ENCODE data around the gene C19orf18.

The C19orf18 gene

GRCh38 chr19:57947419-57948134, 26.8 kb downstream of the C19orf18 start, which contains the start of gene ZNF256:
TSS of gene ZNF256 (minus strand) at chr19:57947706. CDS start at chr19:57947474, 232 bp downstream.
- Histone ChIP-seq H3K4me2 (no peak within 1 kb of the TSS), H2AFZ (ENCODE audit: low read depth) (no peak within 1 kb of the TSS), H3K4me1 (ENCODE audit: low read depth, poor library complexity, severe bottlenecking) (no peaks in the 10 kb centered on the region), H4K20me1 (ENCODE audit: insufficient read depth) (no peaks in the 10 kb centered on the region), H3K79me2 (ENCODE audit: insufficient read depth, low read depth) (no peaks in the 10 kb centered on the region), H3K4me3 (IDR thresholded peaks at IDR 0.05; ENCODE audit: insufficient read depth, low read depth, low read length) (no peak within 1 kb of the TSS), H3K36me3 (ENCODE audit: insufficient read depth) (no peaks in the 10 kb centered on the region), H3K27ac (no peak within 1 kb of the TSS), H3K27me3 (ENCODE audit: insufficient read depth, low read depth) (no peaks in the 10 kb centered on the region), H3K9ac (no peak within 1 kb of the TSS)
- no peak for TF ChIP-seq CTCF (conservative IDR thresholded peaks at IDR 0.05; ENCODE audit: low read depth, low read length)

- H3K4me1 ChIP-seq (ENCODE audit: low read depth, poor library complexity, severe bottlenecking): no peaks in the 10 kb centered on the region
- no peak overlapping the region for H3K4me2 ChIP-seq
- no peaks in the 10 kb centered on the region for H3K27me3 ChIP-seq (ENCODE audit: insufficient read depth, low read depth)
- no peak overlapping the region for H2AFZ ChIP-seq (ENCODE audit: low read depth)
- no peak for TF ChIP-seq CTCF (conservative IDR thresholded peaks at IDR 0.05; ENCODE audit: low read depth, low read length)
- no peaks in the 10 kb centered on the region for H3K36me3 ChIP-seq (ENCODE audit: insufficient read depth)
- H3K79me2 ChIP-seq (ENCODE audit: insufficient read depth, low read depth): no peaks in the 10 kb centered on the region
- no peaks in the 10 kb centered on the region for H4K20me1 ChIP-seq (ENCODE audit: insufficient read depth)
- H3K27ac ChIP-seq: no peak overlapping the region
- no peak overlapping the region for H3K9ac ChIP-seq
- no peak overlapping the region for H3K4me3 ChIP-seq (IDR thresholded peaks at IDR 0.05; ENCODE audit: insufficient read depth, low read depth, low read length)
These were observed 27.3 kb downstream of the C19orf18 start for GRCh38 chr19:57947088-57947418.

- Histone ChIP-seq H3K4me2 (no peak overlapping the region), H2AFZ (ENCODE audit: low read depth) (no peak overlapping the region), H4K20me1 (ENCODE audit: insufficient read depth) (no peaks in the 10 kb centered on the region), H3K36me3 (ENCODE audit: insufficient read depth) (no peaks in the 10 kb centered on the region), H3K4me1 (ENCODE audit: low read depth, poor library complexity, severe bottlenecking) (no peaks in the 10 kb centered on the region), H3K4me3 (IDR thresholded peaks at IDR 0.05; ENCODE audit: insufficient read depth, low read depth, low read length) (no peak overlapping the region), H3K9ac (no peak overlapping the region), H3K79me2 (ENCODE audit: insufficient read depth, low read depth) (no peaks in the 10 kb centered on the region), H3K27me3 (ENCODE audit: insufficient read depth, low read depth) (no peaks in the 10 kb centered on the region), H3K27ac (no peak overlapping the region)
- TF ChIP-seq CTCF (conservative IDR thresholded peaks at IDR 0.05; ENCODE audit: low read depth, low read length): no peak
These were observed 28.0 kb downstream of the C19orf18 start for GRCh38 chr19:57946316-57946715.

- Histone ChIP-seq H3K9ac (no peak overlapping the region), H3K4me1 (ENCODE audit: low read depth, poor library complexity, severe bottlenecking) (no peaks in the 10 kb centered on the region), H3K4me3 (IDR thresholded peaks at IDR 0.05; ENCODE audit: insufficient read depth, low read depth, low read length) (no peak overlapping the region), H3K27ac (no peak overlapping the region), H4K20me1 (ENCODE audit: insufficient read depth) (no peaks in the 10 kb centered on the region), H3K27me3 (ENCODE audit: insufficient read depth, low read depth) (no peaks in the 10 kb centered on the region), H3K36me3 (ENCODE audit: insufficient read depth) (no peaks in the 10 kb centered on the region), H3K79me2 (ENCODE audit: insufficient read depth, low read depth) (no peaks in the 10 kb centered on the region), H3K4me2 (no peak overlapping the region), H2AFZ (ENCODE audit: low read depth) (no peak overlapping the region)
- TF ChIP-seq CTCF (conservative IDR thresholded peaks at IDR 0.05; ENCODE audit: low read depth, low read length): no peak
These were observed 32.7 kb downstream of the C19orf18 start for GRCh38 chr19:57941593-57941992.
